Measurements from ENCODE around the gene HHLA2.

HHLA2 gene

DNA sequence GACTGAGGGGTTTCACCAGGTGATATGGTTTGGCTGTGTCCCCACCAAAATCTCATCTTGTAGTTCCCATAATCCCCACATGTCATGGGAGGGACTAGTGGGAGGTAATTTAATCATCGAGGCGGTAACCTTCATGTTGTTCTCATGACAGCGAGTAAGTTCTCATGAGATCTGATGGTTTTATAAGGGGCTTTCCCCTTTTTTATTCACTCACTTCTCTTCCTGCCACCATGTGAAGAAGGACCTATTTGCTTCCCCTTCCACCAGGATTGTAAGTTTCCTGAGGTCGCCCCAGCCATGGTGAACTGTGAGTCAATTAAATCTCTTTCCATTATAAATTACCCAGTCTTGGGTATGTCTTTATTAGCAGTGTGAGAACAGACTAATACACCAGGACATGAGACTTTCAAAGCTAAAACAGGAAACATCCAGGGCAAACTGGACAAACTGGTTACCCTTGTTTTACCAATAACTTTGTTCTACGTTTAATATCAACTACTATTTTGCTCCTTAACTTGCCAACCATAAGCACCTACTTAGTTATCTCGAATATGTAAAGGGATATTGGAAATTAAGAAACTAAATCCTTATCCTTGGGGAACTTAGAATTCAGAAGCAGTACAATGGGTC is 115.9 kb downstream of the HHLA2 start:
- TF ChIP-seq, protein P1, sequence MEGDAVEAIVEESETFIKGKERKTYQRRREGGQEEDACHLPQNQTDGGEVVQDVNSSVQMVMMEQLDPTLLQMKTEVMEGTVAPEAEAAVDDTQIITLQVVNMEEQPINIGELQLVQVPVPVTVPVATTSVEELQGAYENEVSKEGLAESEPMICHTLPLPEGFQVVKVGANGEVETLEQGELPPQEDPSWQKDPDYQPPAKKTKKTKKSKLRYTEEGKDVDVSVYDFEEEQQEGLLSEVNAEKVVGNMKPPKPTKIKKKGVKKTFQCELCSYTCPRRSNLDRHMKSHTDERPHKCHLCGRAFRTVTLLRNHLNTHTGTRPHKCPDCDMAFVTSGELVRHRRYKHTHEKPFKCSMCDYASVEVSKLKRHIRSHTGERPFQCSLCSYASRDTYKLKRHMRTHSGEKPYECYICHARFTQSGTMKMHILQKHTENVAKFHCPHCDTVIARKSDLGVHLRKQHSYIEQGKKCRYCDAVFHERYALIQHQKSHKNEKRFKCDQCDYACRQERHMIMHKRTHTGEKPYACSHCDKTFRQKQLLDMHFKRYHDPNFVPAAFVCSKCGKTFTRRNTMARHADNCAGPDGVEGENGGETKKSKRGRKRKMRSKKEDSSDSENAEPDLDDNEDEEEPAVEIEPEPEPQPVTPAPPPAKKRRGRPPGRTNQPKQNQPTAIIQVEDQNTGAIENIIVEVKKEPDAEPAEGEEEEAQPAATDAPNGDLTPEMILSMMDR (conservative IDR thresholded peaks at IDR 0.05; ENCODE audit: control insufficient read depth, insufficient read depth, low read depth, low read length) = no peak
- H3K4me3 ChIP-seq (ENCODE audit: control insufficient read depth, low read depth, low read length) = no peak overlapping the region
- DNase-seq (ENCODE audit: low read depth) = no peak

GRCh38 chr3:108414007-108414406 is 117.7 kb downstream of the HHLA2 start:
- no peak for DNase-seq (ENCODE audit: low read depth)
- TF ChIP-seq, protein P1 (conservative IDR thresholded peaks at IDR 0.05; ENCODE audit: control insufficient read depth, insufficient read depth, low read depth, low read length) = no peak
- no peak overlapping the region for H3K4me3 ChIP-seq (ENCODE audit: control insufficient read depth, low read depth, low read length)

DNA sequence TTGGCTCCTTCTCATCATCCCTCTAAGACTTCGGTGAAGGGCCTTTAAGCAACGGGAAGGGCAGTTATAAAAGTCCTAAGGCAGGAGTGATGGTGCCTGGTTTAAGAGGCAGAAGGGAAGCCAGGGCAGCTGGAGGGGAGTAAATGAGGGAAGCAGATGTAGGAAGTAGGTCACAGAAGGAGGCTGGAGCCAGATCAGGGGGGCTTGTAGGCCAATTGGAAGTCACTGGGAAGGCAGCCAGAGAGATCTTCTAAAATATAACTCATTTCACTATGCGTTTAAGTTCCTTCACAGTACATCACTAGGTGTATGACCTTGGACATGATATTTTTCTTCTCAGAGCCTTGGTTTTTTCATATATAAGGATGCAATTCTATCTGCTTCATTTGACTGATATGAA is 119.3 kb downstream of the HHLA2 start:
- DNase-seq (ENCODE audit: low read depth) = peak; percentile 12
- TF ChIP-seq, protein P1 (conservative IDR thresholded peaks at IDR 0.05; ENCODE audit: control insufficient read depth, insufficient read depth, low read depth, low read length) = no peak
- H3K4me3 ChIP-seq (ENCODE audit: control insufficient read depth, low read depth, low read length) = no peak overlapping the region

DNA sequence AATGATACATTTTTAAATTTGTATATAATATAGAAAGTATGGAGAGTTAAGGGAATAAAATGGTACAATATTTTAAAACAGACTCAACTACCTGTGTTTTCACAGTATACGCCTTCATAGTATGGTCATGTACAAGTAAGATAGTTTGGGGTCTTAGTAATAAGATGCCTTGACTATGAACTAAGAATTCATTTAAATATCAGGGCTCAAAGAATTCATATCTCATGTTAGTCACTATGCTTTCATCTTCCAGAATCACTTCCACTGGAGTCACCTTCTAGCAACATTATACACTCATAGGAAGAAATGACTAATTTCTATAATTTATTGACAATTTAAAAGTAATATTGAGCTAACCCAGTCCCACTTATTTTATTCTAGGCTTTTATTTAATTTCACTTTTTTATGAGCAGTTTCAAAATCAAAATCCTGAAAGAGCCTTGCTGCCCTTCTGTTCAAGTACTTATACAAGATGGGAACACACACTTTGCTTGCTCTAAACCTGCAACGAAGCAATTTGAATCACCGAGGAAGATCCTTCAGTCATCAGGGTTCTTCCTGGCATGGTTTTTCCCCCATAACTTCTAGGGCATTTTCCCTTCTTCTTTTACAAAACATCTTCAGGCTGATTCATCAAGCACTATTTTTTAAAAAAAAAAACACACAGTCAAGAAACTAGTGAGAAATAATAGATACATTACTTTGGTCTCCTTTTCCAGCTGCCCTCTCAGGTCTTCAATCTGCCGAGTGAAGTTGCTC is 119.9 kb downstream of the HHLA2 start:
- TF ChIP-seq, protein P1 (conservative IDR thresholded peaks at IDR 0.05; ENCODE audit: control insufficient read depth, insufficient read depth, low read depth, low read length) = no peak
- no peak overlapping the region for H3K4me3 ChIP-seq (ENCODE audit: control insufficient read depth, low read depth, low read length)
- peak; percentile 31 for DNase-seq (ENCODE audit: low read depth)

DNA sequence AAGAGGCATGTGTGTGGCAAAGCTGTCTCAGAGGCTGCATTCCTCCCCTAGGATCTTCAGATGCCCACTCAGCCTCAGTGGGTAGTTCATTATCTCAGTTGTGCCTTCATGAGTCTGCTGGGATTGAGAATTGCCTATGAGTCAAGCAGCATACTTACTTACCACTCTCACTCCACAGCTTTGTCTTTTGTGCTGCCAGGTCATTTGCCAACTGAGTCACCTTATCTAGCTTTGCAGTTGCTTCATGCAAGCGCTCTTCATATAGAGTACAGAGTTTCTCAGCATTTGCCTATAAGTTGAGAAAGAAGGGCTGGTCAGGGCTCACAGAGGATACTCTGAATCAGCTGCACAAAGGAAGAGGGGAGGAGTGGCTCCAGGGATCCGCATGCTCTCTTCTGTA is 124.6 kb downstream of the HHLA2 start:
- TF ChIP-seq, protein P1 (conservative IDR thresholded peaks at IDR 0.05; ENCODE audit: control insufficient read depth, insufficient read depth, low read depth, low read length) = no peak
- no peak overlapping the region for H3K4me3 ChIP-seq (ENCODE audit: control insufficient read depth, low read depth, low read length)
- peak; percentile 90 for DNase-seq (ENCODE audit: low read depth)

All from fibroblast of mammary gland (primary cell).